GM21423 (cell line): ENCODE results near the gene TSPAN17.
"Not testable (repeated sequence)": the region's sequence is repeated elsewhere in the genome, so short reads cannot be mapped to it uniquely, and the experiment has no call there.

Experiments
- ATAC-seq: cut with Tn5 transposase; IDR thresholded peaks from one replicate; pipeline ENCODE4 v1.9.1; 2021; ENCODE audit warnings: mild to moderate bottlenecking, moderate library complexity; ENCODE audit not compliant: unreplicated experiment

TSPAN17 gene

GRCh38 chr5:176647030-176647842 lies at the start of gene TSPAN17:
Gene TSPAN17, plus strand, starts transcription at chr5:176647484. Its CDS starts 132 bp downstream, at chr5:176647616.
- ATAC-seq: peak; percentile 94

- ATAC-seq: not testable (repeated sequence)
Observed at GRCh38 chr5:176599749-176600430, 47.4 kb upstream of the TSPAN17 start.

GRCh38 chr5:176601901-176602482 lies 45.3 kb upstream of the TSPAN17 start:
- no peak for ATAC-seq

GRCh38 chr5:176603091-176603490 lies 44.2 kb upstream of the TSPAN17 start:
- ATAC-seq: no peak

GRCh38 chr5:176606032-176606431 lies 41.3 kb upstream of the TSPAN17 start:
- no peak for ATAC-seq

- ATAC-seq: no peak
Observed at GRCh38 chr5:176606875-176607274, 40.4 kb upstream of the TSPAN17 start.

- ATAC-seq: no peak
Observed at GRCh38 chr5:176608142-176608705, 39.1 kb upstream of the TSPAN17 start.

- ATAC-seq: no peak
Observed at GRCh38 chr5:176608937-176609723, 38.2 kb upstream of the TSPAN17 start.

GRCh38 chr5:176609724-176610434 lies 37.4 kb upstream of the TSPAN17 start, which contains the start of gene GPRIN1:
Gene GPRIN1, minus strand, starts transcription at chr5:176610156. Its CDS starts 10,322 bp downstream, at chr5:176599834.
- ATAC-seq: peak; percentile 78

- ATAC-seq: peak; percentile 16
Observed at GRCh38 chr5:176610435-176610773, 36.9 kb upstream of the TSPAN17 start.

GRCh38 chr5:176611435-176611834 lies 35.8 kb upstream of the TSPAN17 start:
- no peak for ATAC-seq

GRCh38 chr5:176612008-176612407 lies 35.3 kb upstream of the TSPAN17 start:
- ATAC-seq: no peak

- no peak for ATAC-seq
Observed at GRCh38 chr5:176612855-176613254, 34.4 kb upstream of the TSPAN17 start.

- no peak for ATAC-seq
Observed at GRCh38 chr5:176614805-176615478, 32.3 kb upstream of the TSPAN17 start.

- no peak for ATAC-seq
Observed at GRCh38 chr5:176616511-176616910, 30.8 kb upstream of the TSPAN17 start.

- ATAC-seq: no peak
Observed at GRCh38 chr5:176618783-176619182, 28.5 kb upstream of the TSPAN17 start.

- peak; percentile 87 for ATAC-seq
Observed at GRCh38 chr5:176619203-176619568, 28.1 kb upstream of the TSPAN17 start.

- no peak for ATAC-seq
Observed at GRCh38 chr5:176619569-176620332, 27.5 kb upstream of the TSPAN17 start.
